ENCODE results near the gene SMPD3.

GRCh38 chr16:68487203-68487514, 38.9 kb upstream of the SMPD3 start:
- TF ChIP-seq CTCF (IDR thresholded peaks at IDR 0.05) = no peak
- no peak for TF ChIP-seq SIN3A (IDR thresholded peaks at IDR 0.05; ENCODE audit: borderline replicate concordance, insufficient read depth, low read depth, low read length)
- no peak for TF ChIP-seq POLR2AphosphoS5 (IDR thresholded peaks at IDR 0.05; ENCODE audit: low read depth, low read length)
- TF ChIP-seq REST (IDR thresholded peaks at IDR 0.05; ENCODE audit: insufficient read depth in 1 of 2, low read depth in 2 of 2, low read length in 1 of 2) = no peak
